ENCODE data around the gene RAB12. TPM values are rescaled to one million over a fixed set of nuclear protein-coding genes. Genes with fewer than 3 reads are reported as not detected.

RAB12 gene
- total and polyA plus RNA-seq, 2 of the 13 experiments (the other 11 are each of a cell fraction or from before 2014, with no cell fraction given): 9.5 to 25.3 TPM

- TF ChIP-seq FOSL2 (CRISPR knock-in tag; IDR thresholded peaks at IDR 0.05) (0 out of 2 replicates have a peak, but pooled peaks have one; percentile 4), ZNF263 (CRISPR knock-in tag; IDR thresholded peaks at IDR 0.05) (no peak), ATM (IDR thresholded peaks at IDR 0.05; ENCODE audit: borderline replicate concordance) (no peak), ELK4 (CRISPR knock-in tag; IDR thresholded peaks at IDR 0.05; ENCODE audit: borderline replicate concordance) (no peak), KLF11 (CRISPR knock-in tag; IDR thresholded peaks at IDR 0.05) (no peak), ZNF136 (CRISPR knock-in tag; IDR thresholded peaks at IDR 0.05; ENCODE audit: low read depth) (no peak), PLRG1 (conservative IDR thresholded peaks at IDR 0.05) (no peak), SP4 (CRISPR knock-in tag; IDR thresholded peaks at IDR 0.05) (no peak), KDM4B (CRISPR knock-in tag; IDR thresholded peaks at IDR 0.05) (0 out of 2 replicates have a peak, but pooled peaks have one; percentile 59), IRF2 (CRISPR knock-in tag; IDR thresholded peaks at IDR 0.05) (no peak; the same call in 1 of the 2 replicates), TCF7 (IDR thresholded peaks at IDR 0.05; ENCODE audit: low read depth) (peak; percentile 76), DNMT1 (CRISPR knock-in tag; IDR thresholded peaks at IDR 0.05) (no peak), GTF2F1 (IDR thresholded peaks at IDR 0.05; ENCODE audit: low read length) (no peak), ZNF883 (CRISPR knock-in tag; IDR thresholded peaks at IDR 0.05; ENCODE audit: not compliant biosample characterization) (no peak), TBL1XR1 (IDR thresholded peaks at IDR 0.05; ENCODE audit: borderline replicate concordance, low read length, partially characterized antibody) (no peak), DRAP1 (CRISPR knock-in tag; IDR thresholded peaks at IDR 0.05) (no peak), ZNF317 (CRISPR knock-in tag; IDR thresholded peaks at IDR 0.05) (no peak), PHF8 (CRISPR knock-in tag; IDR thresholded peaks at IDR 0.05) (peak; percentile 32), HMG20B (CRISPR knock-in tag; conservative IDR thresholded peaks at IDR 0.05) (no peak), ZNF564 (CRISPR knock-in tag; IDR thresholded peaks at IDR 0.05) (no peak), NR1H2 (CRISPR knock-in tag; IDR thresholded peaks at IDR 0.05; ENCODE audit: borderline replicate concordance, low read depth) (no peak), RNF2 (conservative IDR thresholded peaks at IDR 0.05; ENCODE audit: low read depth) (no peak), KDM5A (IDR thresholded peaks at IDR 0.05; ENCODE audit: borderline replicate concordance, low read length) (no peak), ZSCAN25 (CRISPR knock-in tag; IDR thresholded peaks at IDR 0.05) (peak; percentile 81), ZNF782 (CRISPR knock-in tag; IDR thresholded peaks at IDR 0.05; ENCODE audit: borderline replicate concordance) (no peak), SIX4 (CRISPR knock-in tag; IDR thresholded peaks at IDR 0.05) (no peak), MEF2D (CRISPR knock-in tag; IDR thresholded peaks at IDR 0.05) (no peak)
- TF ChIP-seq, protein P1, sequence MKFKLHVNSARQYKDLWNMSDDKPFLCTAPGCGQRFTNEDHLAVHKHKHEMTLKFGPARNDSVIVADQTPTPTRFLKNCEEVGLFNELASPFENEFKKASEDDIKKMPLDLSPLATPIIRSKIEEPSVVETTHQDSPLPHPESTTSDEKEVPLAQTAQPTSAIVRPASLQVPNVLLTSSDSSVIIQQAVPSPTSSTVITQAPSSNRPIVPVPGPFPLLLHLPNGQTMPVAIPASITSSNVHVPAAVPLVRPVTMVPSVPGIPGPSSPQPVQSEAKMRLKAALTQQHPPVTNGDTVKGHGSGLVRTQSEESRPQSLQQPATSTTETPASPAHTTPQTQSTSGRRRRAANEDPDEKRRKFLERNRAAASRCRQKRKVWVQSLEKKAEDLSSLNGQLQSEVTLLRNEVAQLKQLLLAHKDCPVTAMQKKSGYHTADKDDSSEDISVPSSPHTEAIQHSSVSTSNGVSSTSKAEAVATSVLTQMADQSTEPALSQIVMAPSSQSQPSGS (CRISPR knock-in tag; IDR thresholded peaks at IDR 0.05): no peak
Measured at GRCh38 chr18:8608795-8609658, at the start of gene RAB12 (continued).

Measured in HepG2 (cell line).